PC-3 (cell line): ENCODE results near the gene FAM131A. TPM values are rescaled to one million over a fixed set of nuclear protein-coding genes. Genes with fewer than 3 reads are reported as not detected.

Experiments
- ATAC-seq: fragments of 200-7000 bp; cut with Tn5 transposase; 2 replicates; pipeline ENCODE4 v1.9.1; 2020; ENCODE audit warnings: mild to moderate bottlenecking, moderate library complexity
- BruUV-seq: library from RNA; stranded (reverse); fragments of 400-500 nt; replicated peaks from 2 replicates; lab custom pipeline; 2021; lab: Mats Ljungman, UMichigan
- CTCF ChIA-PET: fragments of 300-600 bp; sonication (Branson Sonifier 250); formaldehyde crosslinking; loops from one replicate; lab custom pipeline; 2022; ENCODE audit warnings: antibody characterized with exemption; lab: Charles Lee
- POLR2A ChIA-PET: fragments of 300-600 bp; sonication (Branson Sonifier 250); formaldehyde crosslinking; loops from one replicate; lab custom pipeline; 2022; ENCODE audit warnings: antibody characterized with exemption; ENCODE audit not compliant: unreplicated experiment; lab: Charles Lee
- DNase-seq: peaks from one replicate; pipeline ENCODE4 v3.0.0-alpha.2; 2015
- H2AFZ ChIP-seq: fragments of 300-600 bp; sonication (generic); 2 replicates; pipeline ENCODE4 v1.6.0; 2016; ENCODE audit warnings: antibody characterized with exemption, low read length
- H3F3A ChIP-seq: fragments of 300-600 bp; sonication (generic); one replicate; pipeline ENCODE4 v1.6.0; 2017; ENCODE audit warnings: antibody characterized with exemption, low read length, control low read depth, mild to moderate bottlenecking; ENCODE audit not compliant: unreplicated experiment
- H3K27ac ChIP-seq: fragments of 300-600 bp; sonication (generic); 2 replicates; pipeline ENCODE4 v1.5.1; 2016; ENCODE audit warnings: mild to moderate bottlenecking, low read length
- H3K27me3 ChIP-seq: fragments of 300-600 bp; sonication (generic); 2 replicates; pipeline ENCODE4 v1.6.1; 2016; ENCODE audit warnings: low read length, mixed read lengths
- H3K36me3 ChIP-seq: fragments of 300-600 bp; sonication (generic); 2 replicates; pipeline ENCODE4 v1.6.1; 2016; ENCODE audit warnings: low read depth, mixed run types, low read length, mixed read lengths
- H3K4me1 ChIP-seq: fragments of 300-600 bp; sonication (generic); 2 replicates; pipeline ENCODE4 v1.5.1; 2016; ENCODE audit warnings: low read length; ENCODE audit not compliant: insufficient read depth
- H3K4me2 ChIP-seq: fragments of 300-600 bp; sonication (generic); 2 replicates; pipeline ENCODE4 v1.6.0; 2016; ENCODE audit warnings: low read length
- H3K4me3 ChIP-seq: fragments of 300-600 bp; sonication (generic); 2 replicates; pipeline ENCODE4 v1.5.1; 2016; ENCODE audit warnings: mild to moderate bottlenecking, low read length, mixed read lengths
- H3K79me2 ChIP-seq: fragments of 300-600 bp; sonication (generic); 2 replicates; pipeline ENCODE4 v1.6.1; 2017; ENCODE audit warnings: low read length, mixed read lengths
- H3K9ac ChIP-seq: fragments of 300-600 bp; sonication (generic); 2 replicates; pipeline ENCODE4 v1.6.0; 2016; ENCODE audit warnings: mild to moderate bottlenecking, low read length
- H3K9me2 ChIP-seq: fragments of 300-600 bp; sonication (generic); replicated peaks from 2 replicates; pipeline ENCODE4 v1.6.1; 2016; ENCODE audit warnings: mixed run types, low read length, mixed read lengths
- H3K9me3 ChIP-seq: fragments of 300-600 bp; sonication (generic); 2 replicates; pipeline ENCODE4 v1.6.1; 2016; ENCODE audit warnings: low read length, mixed read lengths
- H4K20me1 ChIP-seq: fragments of 300-600 bp; sonication (generic); 2 replicates; pipeline ENCODE4 v1.6.1; 2016; ENCODE audit warnings: low read length, mixed read lengths
- EZH2 ChIP-seq: fragments of 300-600 bp; sonication (generic); IDR thresholded peaks from one replicate; pipeline ENCODE4 v1.6.1; 2017; ENCODE audit warnings: antibody characterized with exemption, mild to moderate bottlenecking, low read length; ENCODE audit not compliant: unreplicated experiment
- EZH2phosphoT487 ChIP-seq: fragments of 300-600 bp; sonication (generic); IDR thresholded peaks from 2 replicates; pipeline ENCODE4 v1.6.1; 2018; ENCODE audit warnings: mild to moderate bottlenecking, antibody characterized with exemption, low read length, borderline replicate concordance
- intact Hi-C: fragments of 100-400 bp; cut with micrococcal nuclease; formaldehyde crosslinking; loops from 2 replicates; pipeline ENCODE4 v1.9.0; 2023
- total RNA-seq: library from RNA; depleted of rRNA; stranded (reverse); fragments of >200 nt; gene quantifications from 2 replicates; pipeline ENCODE4 v1.2.3, GENCODE V29; 2014
- TF ChIP-seq, protein P1 (sequence below): fragments of 300-600 bp; sonication (generic); conservative IDR thresholded peaks from 2 replicates; pipeline ENCODE4 v1.5.1; 2017; ENCODE audit warnings: antibody characterized with exemption, low read depth, mild to moderate bottlenecking, low read length

FAM131A gene
- total RNA-seq, 1 experiment from 2014 or later, result 21.9 TPM

DNA sequence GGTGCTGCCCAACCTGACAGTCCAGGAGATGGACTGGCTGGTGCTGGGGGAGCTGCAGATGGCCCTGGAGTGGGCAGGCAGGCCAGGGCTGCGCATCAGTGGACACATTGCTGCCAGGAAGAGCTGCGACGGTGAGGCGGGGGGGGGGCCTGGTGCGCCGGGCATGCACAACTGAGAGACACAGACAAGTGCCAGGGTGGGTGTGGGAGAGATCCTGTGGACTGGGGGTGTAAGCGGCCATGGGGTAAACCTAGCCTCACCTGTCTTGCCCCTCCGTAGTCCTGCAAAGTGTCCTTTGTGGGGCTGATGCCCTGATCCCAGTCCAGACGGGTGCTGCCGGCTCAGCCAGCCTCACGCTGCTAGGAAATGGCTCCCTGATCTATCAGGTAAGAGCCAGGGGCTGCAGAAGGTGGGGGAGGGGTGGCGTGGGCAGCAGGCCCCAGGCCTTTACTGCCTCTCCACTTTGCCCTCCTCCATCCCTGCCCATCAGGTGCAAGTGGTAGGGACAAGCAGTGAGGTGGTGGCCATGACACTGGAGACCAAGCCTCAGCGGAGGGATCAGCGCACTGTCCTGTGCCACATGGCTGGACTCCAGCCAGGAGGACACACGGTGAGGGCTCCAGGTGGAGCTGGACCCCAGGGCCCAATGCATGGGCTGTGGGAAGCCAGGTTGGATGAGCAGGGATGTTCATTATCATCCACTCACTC is 45.8 kb downstream of the FAM131A start:
- no peaks in the 10 kb centered on the region for H3K9me3 ChIP-seq
- intact Hi-C loops, result no loop called here
- H4K20me1 ChIP-seq, result no peaks in the 10 kb centered on the region
- no TSS peak for BruUV-seq
- no peaks in the 10 kb centered on the region for H3K4me1 ChIP-seq
- H3K27ac ChIP-seq, result no peak overlapping the region
- ChIA-PET POLR2A (no interaction called here), CTCF (no interaction called here)
- no peak overlapping the region for H3K9ac ChIP-seq
- TF ChIP-seq EZH2phosphoT487, result no peak
- ATAC-seq (no peak; the same call in 1 of the 2 replicates), DNase-seq (no peak)
- H3K36me3 ChIP-seq, result no peaks in the 10 kb centered on the region
- no peaks in the 10 kb centered on the region for H3K79me2 ChIP-seq
- H3K4me3 ChIP-seq, result no peak overlapping the region
- no peaks in the 10 kb centered on the region for H3F3A ChIP-seq
- H3K9me2 ChIP-seq, result no peaks in the 10 kb centered on the region
- no peak overlapping the region for H2AFZ ChIP-seq
- H3K27me3 ChIP-seq, result peaks cover 33% of the 10 kb centered on the region
- H3K4me2 ChIP-seq, result no peak overlapping the region

- Histone ChIP-seq H3K36me3 (no peaks in the 10 kb centered on the region), H3K4me3 (no peak overlapping the region), H3K9me2 (no peaks in the 10 kb centered on the region), H4K20me1 (no peaks in the 10 kb centered on the region), H3K9ac (no peak overlapping the region), H3K27ac (no peak overlapping the region), H2AFZ (no peak overlapping the region), H3K4me1 (no peaks in the 10 kb centered on the region), H3K79me2 (no peaks in the 10 kb centered on the region), H3K9me3 (no peaks in the 10 kb centered on the region), H3F3A (no peaks in the 10 kb centered on the region), H3K27me3 (peaks cover 29% of the 10 kb centered on the region), H3K4me2 (no peak overlapping the region)
- CTCF ChIA-PET, result no interaction called here
- no peak for ATAC-seq
- POLR2A ChIA-PET, result no interaction called here
- intact Hi-C loops, result no loop called here
- DNase-seq, result no peak
- TF ChIP-seq, protein P1, sequence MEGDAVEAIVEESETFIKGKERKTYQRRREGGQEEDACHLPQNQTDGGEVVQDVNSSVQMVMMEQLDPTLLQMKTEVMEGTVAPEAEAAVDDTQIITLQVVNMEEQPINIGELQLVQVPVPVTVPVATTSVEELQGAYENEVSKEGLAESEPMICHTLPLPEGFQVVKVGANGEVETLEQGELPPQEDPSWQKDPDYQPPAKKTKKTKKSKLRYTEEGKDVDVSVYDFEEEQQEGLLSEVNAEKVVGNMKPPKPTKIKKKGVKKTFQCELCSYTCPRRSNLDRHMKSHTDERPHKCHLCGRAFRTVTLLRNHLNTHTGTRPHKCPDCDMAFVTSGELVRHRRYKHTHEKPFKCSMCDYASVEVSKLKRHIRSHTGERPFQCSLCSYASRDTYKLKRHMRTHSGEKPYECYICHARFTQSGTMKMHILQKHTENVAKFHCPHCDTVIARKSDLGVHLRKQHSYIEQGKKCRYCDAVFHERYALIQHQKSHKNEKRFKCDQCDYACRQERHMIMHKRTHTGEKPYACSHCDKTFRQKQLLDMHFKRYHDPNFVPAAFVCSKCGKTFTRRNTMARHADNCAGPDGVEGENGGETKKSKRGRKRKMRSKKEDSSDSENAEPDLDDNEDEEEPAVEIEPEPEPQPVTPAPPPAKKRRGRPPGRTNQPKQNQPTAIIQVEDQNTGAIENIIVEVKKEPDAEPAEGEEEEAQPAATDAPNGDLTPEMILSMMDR, result no peak
- TF ChIP-seq EZH2phosphoT487 (no peak), EZH2 (no peak)
- no TSS peak for BruUV-seq
Measured at GRCh38 chr3:184384342-184384741, 46.9 kb downstream of the FAM131A start.

DNA sequence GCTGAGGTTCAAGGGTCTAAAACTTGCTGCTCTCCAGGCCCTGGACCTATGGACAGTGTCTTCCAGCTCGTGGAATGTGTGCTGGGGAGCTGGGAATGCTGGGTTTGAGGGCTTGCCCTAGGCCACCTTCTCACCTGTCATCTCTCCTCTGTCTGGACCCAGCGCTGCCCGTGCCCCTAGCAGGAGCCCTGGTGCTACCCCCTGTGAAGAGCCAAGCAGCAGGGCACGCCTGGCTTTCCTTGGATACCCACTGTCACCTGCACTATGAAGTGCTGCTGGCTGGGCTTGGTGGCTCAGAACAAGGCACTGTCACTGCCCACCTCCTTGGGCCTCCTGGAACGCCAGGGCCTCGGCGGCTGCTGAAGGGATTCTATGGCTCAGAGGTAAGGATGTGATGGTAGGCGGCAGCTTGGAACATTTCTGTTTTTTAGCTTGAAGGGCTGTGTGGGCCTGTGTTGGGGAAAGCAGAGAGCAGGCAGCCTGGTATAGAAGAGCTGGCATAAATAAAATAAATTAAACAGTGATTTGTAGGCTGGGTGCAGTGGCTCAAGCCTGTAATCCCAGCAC is 47.5 kb downstream of the FAM131A start:
- ChIA-PET CTCF (interaction anchor here (0.6 kb wide), 1 partner anchor 13 kb away, joined by 11 read pairs; no protein-coding TSS in a partner anchor), POLR2A (no interaction called here)
- H3K9me3 ChIP-seq, result no peaks in the 10 kb centered on the region
- no peak overlapping the region for H3K9ac ChIP-seq
- H3K27ac ChIP-seq, result no peak overlapping the region
- no peak overlapping the region for H2AFZ ChIP-seq
- peaks cover 28% of the 10 kb centered on the region for H3K27me3 ChIP-seq
- no peaks in the 10 kb centered on the region for H3K36me3 ChIP-seq
- no peak overlapping the region for H3K4me3 ChIP-seq
- no peaks in the 10 kb centered on the region for H3F3A ChIP-seq
- no peak for DNase-seq
- no TSS peak for BruUV-seq
- H3K9me2 ChIP-seq, result no peaks in the 10 kb centered on the region
- no peaks in the 10 kb centered on the region for H4K20me1 ChIP-seq
- no peak overlapping the region for H3K4me2 ChIP-seq
- H3K4me1 ChIP-seq, result no peaks in the 10 kb centered on the region
- intact Hi-C loops, result no loop called here
- ATAC-seq, result no peak
- no peaks in the 10 kb centered on the region for H3K79me2 ChIP-seq
- TF ChIP-seq, protein P1, result no peak
- TF ChIP-seq EZH2 (no peak), EZH2phosphoT487 (no peak)
